Endothelial cell of umbilical vein (primary cell): ENCODE measurements around the gene RBM47. TPM values are rescaled to one million over a fixed set of nuclear protein-coding genes. Genes with fewer than 3 reads are reported as not detected.

Source experiments
- BruUV-seq: library from RNA; stranded (reverse); fragments of 400-500 nt; replicated peaks from 2 replicates; lab custom pipeline; 2021; lab: Mats Ljungman, UMichigan
- CTCF ChIA-PET: fragments of 300-600, 350-600 bp; sonication (Branson Sonifier 250); formaldehyde crosslinking; loops from one replicate; lab custom pipeline; 2021; ENCODE audit warnings: antibody characterized with exemption, inconsistent platforms; lab: Charles Lee
- POLR2A ChIA-PET: fragments of 300-600, 350-600 bp; sonication (Branson Sonifier 250); formaldehyde crosslinking; loops from one replicate; lab custom pipeline; 2021; ENCODE audit warnings: antibody characterized with exemption, inconsistent platforms; lab: Charles Lee
- DNase-seq: peaks from one replicate; pipeline ENCODE4 v3.0.0-alpha.2; 2011; ENCODE audit warnings: low read depth, low spot score
- FAIRE-seq: peaks from 2 replicates; lab custom pipeline; 2011; peaks lifted over from hg19 to GRCh38; lab: Jason Lieb, UNC
- H2AFZ ChIP-seq: 2 replicates; pipeline ENCODE4 v1.6.0; 2012; ENCODE audit warnings: low read depth, low read length, control low read depth, inconsistent platforms
- H3K27ac ChIP-seq: 2 replicates; pipeline ENCODE4 v1.5.1; 2011; ENCODE audit warnings: low read depth, mild to moderate bottlenecking, control low read depth, low read length, moderate library complexity; ENCODE audit not compliant: insufficient read depth
- H3K27me3 ChIP-seq, 2 experiments: 2 replicates each; pipeline versions ENCODE4 v1.6.0 to v1.6.1; 2011; ENCODE audit warnings: low read length in 2 of 2, mixed read lengths in 1 of 2; ENCODE audit not compliant: control insufficient read depth in 2 of 2, insufficient read depth in 2 of 2
- H3K36me3 ChIP-seq, 2 experiments: 2 replicates in 1 of 2; 3 replicates in 1 of 2; pipeline ENCODE4 v1.5.1; 2011; ENCODE audit warnings: low read length in 2 of 2, mild to moderate bottlenecking in 1 of 2, moderate library complexity in 1 of 2; ENCODE audit not compliant: control insufficient read depth in 2 of 2, insufficient read depth in 2 of 2; ENCODE audit errors: extremely low read depth in 1 of 2
- H3K4me1 ChIP-seq: 3 replicates; pipeline ENCODE4 v1.5.1; 2011; ENCODE audit warnings: mild to moderate bottlenecking, low read length; ENCODE audit not compliant: control insufficient read depth, insufficient read depth; ENCODE audit errors: extremely low read depth
- H3K4me2 ChIP-seq: 2 replicates; pipeline ENCODE4 v1.6.1; 2011; ENCODE audit warnings: low read length, control low read depth, mixed read lengths; ENCODE audit not compliant: insufficient read depth
- H3K4me3 ChIP-seq, 3 experiments: fragments of 200-600 bp in 1 of 3; sonication (generic), shearing (Covaris generic) in 1 of 3; replicated peaks in 1 of 3; 2 replicates each; pipeline ENCODE4 v1.5.1; 2011 to 2016; ENCODE audit warnings: control low read depth in 3 of 3, low read length in 3 of 3, mild to moderate bottlenecking in 2 of 3, inconsistent platforms in 1 of 3, low read depth in 1 of 3, moderate library complexity in 1 of 3; ENCODE audit not compliant: insufficient read depth in 1 of 3
- H3K79me2 ChIP-seq: 2 replicates; pipeline ENCODE4 v1.6.0; 2012; ENCODE audit warnings: low read length, inconsistent platforms; ENCODE audit not compliant: control insufficient read depth, insufficient read depth
- H3K9ac ChIP-seq: replicated peaks from 2 replicates; pipeline ENCODE3; 2011; ENCODE audit warnings: low read length, control low read depth; ENCODE audit not compliant: insufficient read depth; ENCODE audit errors: extremely low read depth
- H3K9me1 ChIP-seq: replicated peaks from 3 replicates; pipeline ENCODE4 v1.6.0; 2011; ENCODE audit warnings: mild to moderate bottlenecking, low read length; ENCODE audit not compliant: control insufficient read depth, insufficient read depth; ENCODE audit errors: extremely low read depth
- H3K9me3 ChIP-seq: replicated peaks from 2 replicates; pipeline ENCODE4 v1.5.1; 2012; ENCODE audit warnings: low read length, inconsistent platforms; ENCODE audit not compliant: control insufficient read depth, insufficient read depth
- H4K20me1 ChIP-seq: replicated peaks from 2 replicates; pipeline ENCODE3; 2011; ENCODE audit warnings: mild to moderate bottlenecking, low read length; ENCODE audit not compliant: control insufficient read depth, insufficient read depth; ENCODE audit errors: extremely low read depth
- CTCF ChIP-seq, 2 donors: IDR thresholded peaks; 1 replicate in 1 of 2; 2 replicates in 1 of 2; pipeline ENCODE4 v1.5.1; 2011; ENCODE audit warnings: low read length in 2 of 2, mild to moderate bottlenecking in 2 of 2, moderate library complexity in 2 of 2, control low read depth in 1 of 2, inconsistent platforms in 1 of 2, low read depth in 1 of 2; ENCODE audit not compliant: insufficient read depth in 1 of 2; ENCODE audit errors: extremely low read depth in 1 of 2
- POLR2A ChIP-seq: IDR thresholded peaks from 2 replicates; pipeline ENCODE4 v1.6.1; 2012; ENCODE audit warnings: low read depth, mild to moderate bottlenecking, control low read depth, low read length
- POLR2AphosphoS5 ChIP-seq: IDR thresholded peaks from 2 replicates; pipeline ENCODE4 v1.6.1; 2012; ENCODE audit warnings: low read depth, mild to moderate bottlenecking, control low read depth, low read length, moderate library complexity; ENCODE audit not compliant: insufficient read depth
- dilution Hi-C: fragments of 300-500 bp; cut with MboI; formaldehyde crosslinking; loops from one replicate; pipeline ENCODE4 v1.15.0; 2019; ENCODE audit warnings: low sequenced_read_pairs; ENCODE audit not compliant: extremely low pct_ligation_motif_present
- intact Hi-C: fragments of 100-400 bp; cut with micrococcal nuclease; formaldehyde crosslinking; loops from one replicate; pipeline ENCODE4 v1.10.0; 2022
- polyA plus RNA-seq, 4 experiments: library from polyadenylated mRNA; depleted of rRNA in 3 of 4; stranded (reverse) in 3 of 4; unstranded in 1 of 4; fragments of >200 nt; gene quantifications; 2 replicates each; pipeline versions ENCODE4 v1.2.1 to v1.2.3, GENCODE V29; 2011 to 2012; ENCODE audit warnings: missing spikeins in 1 of 4
- total RNA-seq: library from RNA; stranded (reverse); gene quantifications from 2 replicates; pipeline ENCODE4 v1.2.3, GENCODE V29; 2021
- TF ChIP-seq, protein P1 (sequence below): IDR thresholded peaks from 2 replicates; pipeline ENCODE4 v1.6.1; 2011; ENCODE audit not compliant: insufficient read depth, insufficient read length

The RBM47 gene
- total and polyA plus RNA-seq, 2 donors (not counting 3 experiments of a cell fraction or from before 2014, with no cell fraction given), result not detected

- Histone ChIP-seq H2AFZ (no peak overlapping the region), H3K4me2 (no peak overlapping the region), H3K9me1 (no peaks in the 10 kb centered on the region), H3K9ac (no peak overlapping the region), H3K4me3 (no peak overlapping the region), H4K20me1 (no peaks in the 10 kb centered on the region), H3K9me3 (no peaks in the 10 kb centered on the region), H3K79me2 (no peaks in the 10 kb centered on the region), H3K27ac (no peak overlapping the region), H3K27me3 (no peaks in the 10 kb centered on the region), H3K36me3 (no peaks in the 10 kb centered on the region), H3K4me1 (no peaks in the 10 kb centered on the region)
- POLR2A ChIA-PET, result no interaction called here
- TF ChIP-seq POLR2AphosphoS5, result no peak
- TF ChIP-seq POLR2A, result no peak
- TF ChIP-seq, protein P1, sequence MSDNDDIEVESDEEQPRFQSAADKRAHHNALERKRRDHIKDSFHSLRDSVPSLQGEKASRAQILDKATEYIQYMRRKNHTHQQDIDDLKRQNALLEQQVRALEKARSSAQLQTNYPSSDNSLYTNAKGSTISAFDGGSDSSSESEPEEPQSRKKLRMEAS, result no peak
- no peak for TF ChIP-seq CTCF (IDR thresholded peaks at IDR 0.05; ENCODE audit: extremely low read depth in 1 of 2, insufficient read depth in 1 of 2, low read depth in 1 of 2, low read length in 2 of 2)
- CTCF ChIA-PET, result no interaction called here
- intact Hi-C loops (no loop called here), dilution Hi-C loops (no loop called here)
- FAIRE-seq (no peak), DNase-seq (no peak)
- BruUV-seq, result no TSS peak
Observed at GRCh38 chr4:40516651-40517050, 113.0 kb downstream of the RBM47 start.
